HepG2 (cell line): ENCODE data around the gene ZMYM4. TPM values are rescaled to one million over a fixed set of nuclear protein-coding genes. Genes with fewer than 3 reads are reported as not detected.

Experiments used
- ASH2L ChIP-seq: fragments of 300-600, 200-600 bp; sonication (generic); IDR thresholded peaks from 2 replicates; pipeline ENCODE4 v1.7.0; 2017; ENCODE audit warnings: low read depth, mild to moderate bottlenecking, moderate library complexity, mixed read lengths, low read length; ENCODE audit not compliant: insufficient read length
- FOXA3 ChIP-seq: IDR thresholded peaks from 2 replicates; pipeline ENCODE4 v1.6.1; 2016; ENCODE audit warnings: missing genetic modification reagents, missing compliant biosample characterization
- FOXK1 ChIP-seq: sonication (generic); formaldehyde crosslinking; IDR thresholded peaks from 2 replicates; pipeline ENCODE4 v1.4.0; 2020; ENCODE audit warnings: low read depth, missing genetic modification reagents, borderline replicate concordance
- MIER2 ChIP-seq: IDR thresholded peaks from 2 replicates; pipeline ENCODE4 v1.6.1; 2016; ENCODE audit warnings: missing biosample characterization, missing genetic modification reagents
- NCOA1 ChIP-seq: sonication (generic); formaldehyde crosslinking; IDR thresholded peaks from 2 replicates; pipeline ENCODE4 v1.9.0; 2021; ENCODE audit warnings: missing genetic modification reagents
- NFATC3 ChIP-seq: sonication (generic); formaldehyde crosslinking; IDR thresholded peaks from 2 replicates; pipeline ENCODE4 v1.5.1; 2020; ENCODE audit warnings: mild to moderate bottlenecking, missing genetic modification reagents
- PAWR ChIP-seq: sonication (generic); formaldehyde crosslinking; IDR thresholded peaks from 2 replicates; pipeline ENCODE4 v1.4.0; 2020; ENCODE audit warnings: missing genetic modification reagents, mild to moderate bottlenecking, borderline replicate concordance
- SIN3B ChIP-seq: fragments of 150-350 bp; IDR thresholded peaks from 2 replicates; pipeline ENCODE4 v1.6.1; 2014; ENCODE audit warnings: low read length
- SP4 ChIP-seq: sonication (generic); formaldehyde crosslinking; IDR thresholded peaks from 2 replicates; pipeline ENCODE4 v1.8.1; 2023; ENCODE audit warnings: mild to moderate bottlenecking, missing genetic modification reagents
- TOE1 ChIP-seq: sonication (generic); formaldehyde crosslinking; IDR thresholded peaks from 2 replicates; pipeline ENCODE4 v1.4.0; 2020; ENCODE audit warnings: mild to moderate bottlenecking, missing genetic modification reagents
- TOPORS ChIP-seq: sonication (generic); formaldehyde crosslinking; IDR thresholded peaks from 2 replicates; pipeline ENCODE4 v1.8.0; 2023; ENCODE audit warnings: mild to moderate bottlenecking, missing genetic modification reagents
- YY1 ChIP-seq: IDR thresholded peaks from 2 replicates; pipeline ENCODE4 v1.6.1; 2011; ENCODE audit warnings: low read length, low read depth, moderate library complexity, mild to moderate bottlenecking; ENCODE audit not compliant: insufficient read depth, insufficient replicate concordance
- ZNF264 ChIP-seq: sonication (generic); formaldehyde crosslinking; IDR thresholded peaks from 2 replicates; pipeline ENCODE4 v1.4.0; 2020; ENCODE audit warnings: missing genetic modification reagents
- ZNF431 ChIP-seq: sonication (generic); formaldehyde crosslinking; IDR thresholded peaks from 2 replicates; pipeline ENCODE4 v1.9.0; 2022; ENCODE audit warnings: missing genetic modification reagents, low read depth, mild to moderate bottlenecking, borderline replicate concordance
- ZNF766 ChIP-seq: sonication (generic); formaldehyde crosslinking; IDR thresholded peaks from 2 replicates; pipeline ENCODE4 v1.5.0; 2020; ENCODE audit warnings: missing genetic modification reagents, borderline replicate concordance
- ZNF773 ChIP-seq: sonication (generic); formaldehyde crosslinking; IDR thresholded peaks from 2 replicates; pipeline ENCODE4 v1.4.0; 2020; ENCODE audit warnings: missing genetic modification reagents, borderline replicate concordance
- polyA plus RNA-seq, 8 experiments: library from polyadenylated mRNA; depleted of rRNA in 3 of 8; stranded (reverse) in 7 of 8; unstranded in 1 of 8; fragments of >200 nt; fragmentation: Illumina TruSeq in 4 of 8; extraction: Trizol in 4 of 8; gene quantifications; 2 replicates each; pipeline versions ENCODE4 v1.2.1 to v1.2.3, GENCODE V29; 2011 to 2016; ENCODE audit warnings: low read depth in 4 of 8, missing spikeins in 1 of 8, mixed read lengths in 1 of 8; ENCODE audit not compliant: insufficient read depth in 1 of 8
- total RNA-seq, 5 experiments: library from RNA; depleted of rRNA; stranded (reverse); fragments of >200 nt; fragmentation: Illumina TruSeq; extraction: Trizol; gene quantifications; 2 replicates each; pipeline ENCODE4 v1.2.3, GENCODE V29; 2016; ENCODE audit warnings: low read depth in 1 of 5
- TF ChIP-seq, protein P1 (sequence below): sonication (generic); formaldehyde crosslinking; IDR thresholded peaks from 2 replicates; pipeline ENCODE4 v1.5.0; 2020; ENCODE audit warnings: mild to moderate bottlenecking, missing genetic modification reagents, moderate library complexity
- TF ChIP-seq, protein P2 (sequence below): fragments of 450-650 bp; IDR thresholded peaks from 2 replicates; pipeline ENCODE4 v1.6.1; 2017
- TF ChIP-seq, protein P3 (sequence below): sonication (generic); formaldehyde crosslinking; IDR thresholded peaks from 2 replicates; pipeline ENCODE4 v1.5.1; 2020; ENCODE audit warnings: missing genetic modification reagents, mild to moderate bottlenecking, borderline replicate concordance
- TF ChIP-seq, protein P4 (sequence below): IDR thresholded peaks from 2 replicates; pipeline ENCODE4 v1.6.1; 2016; ENCODE audit warnings: low read depth, borderline replicate concordance
- TF ChIP-seq, protein P5 (sequence below): sonication (generic); formaldehyde crosslinking; conservative IDR thresholded peaks from 2 replicates; pipeline ENCODE4 v1.8.1; 2023; ENCODE audit warnings: missing genetic modification reagents

Gene ZMYM4
- total and polyA plus RNA-seq, 2 of the 13 experiments (the other 11 are each of a cell fraction or from before 2014, with no cell fraction given) = 13.9 to 37.6 TPM

DNA sequence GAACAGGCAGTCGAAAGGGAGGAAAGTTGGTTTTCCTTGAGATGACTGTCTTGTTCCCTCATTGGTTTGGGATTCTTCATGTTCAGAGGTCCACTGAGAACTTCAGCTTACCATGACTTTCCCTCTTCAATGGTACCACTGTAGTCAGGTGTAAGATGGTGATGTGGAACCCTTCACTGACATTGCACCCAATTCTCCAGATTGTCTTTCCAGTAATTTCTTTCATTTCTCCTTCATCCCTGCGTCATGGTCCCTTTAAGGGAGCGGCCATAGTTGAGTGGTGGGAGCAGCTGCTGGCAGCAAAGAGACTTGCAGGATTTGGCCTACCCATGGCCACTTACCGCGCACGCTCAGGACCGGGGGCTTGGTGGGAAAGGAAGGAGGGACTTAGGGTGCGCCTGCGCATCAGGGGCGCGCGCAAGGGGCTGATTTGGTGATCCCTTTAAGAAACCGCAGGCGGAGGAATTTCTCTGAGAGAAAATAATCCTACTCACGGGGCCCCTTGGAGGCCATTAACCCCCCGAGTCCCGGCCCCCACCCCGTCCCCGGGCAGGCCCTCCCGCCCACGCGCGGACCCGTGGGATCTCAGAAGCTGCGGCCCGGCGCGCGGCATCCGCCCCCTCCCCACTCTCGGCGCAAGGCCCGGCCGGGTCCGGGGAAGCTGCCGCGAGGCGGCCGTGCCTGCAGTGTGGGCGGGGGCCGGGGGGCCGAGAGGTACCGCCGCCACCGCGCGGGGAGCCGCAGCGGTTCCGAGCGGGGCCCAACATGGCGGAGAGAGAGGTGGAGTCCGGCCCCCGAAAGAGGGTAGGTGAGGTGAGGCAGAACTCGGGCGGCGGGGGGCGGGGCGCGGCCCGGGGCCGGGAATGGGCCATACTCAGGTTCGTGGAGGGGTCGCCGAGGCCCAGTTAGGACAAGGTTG is at the start of gene ZMYM4 (continued):
- TF ChIP-seq FOXK1 (peak; percentile 50; the same call in 1 of the 2 replicates), MIER2 (CRISPR knock-in tag) (peak; percentile 75; the same call in 1 of the 2 replicates), NFATC3 (CRISPR knock-in tag) (0 out of 2 replicates have a peak, but pooled peaks have one; percentile 53), TOE1 (CRISPR knock-in tag) (0 out of 2 replicates have a peak, but pooled peaks have one; percentile 38), FOXA3 (CRISPR knock-in tag) (peak; percentile 23; the same call in 1 of the 2 replicates), ZNF431 (CRISPR knock-in tag) (no peak), PAWR (CRISPR knock-in tag) (no peak), TOPORS (no peak; the same call in 1 of the 2 replicates), SIN3B (no peak), YY1 (peak; percentile 89), ZNF773 (CRISPR knock-in tag) (0 out of 2 replicates have a peak, but pooled peaks have one; percentile 11), SP4 (CRISPR knock-in tag) (0 out of 2 replicates have a peak, but pooled peaks have one; percentile 12), ZNF264 (CRISPR knock-in tag) (no peak), NCOA1 (0 out of 2 replicates have a peak, but pooled peaks have one; percentile 54), ASH2L (peak; percentile 80), ZNF766 (CRISPR knock-in tag) (no peak)
- TF ChIP-seq, protein P1, sequence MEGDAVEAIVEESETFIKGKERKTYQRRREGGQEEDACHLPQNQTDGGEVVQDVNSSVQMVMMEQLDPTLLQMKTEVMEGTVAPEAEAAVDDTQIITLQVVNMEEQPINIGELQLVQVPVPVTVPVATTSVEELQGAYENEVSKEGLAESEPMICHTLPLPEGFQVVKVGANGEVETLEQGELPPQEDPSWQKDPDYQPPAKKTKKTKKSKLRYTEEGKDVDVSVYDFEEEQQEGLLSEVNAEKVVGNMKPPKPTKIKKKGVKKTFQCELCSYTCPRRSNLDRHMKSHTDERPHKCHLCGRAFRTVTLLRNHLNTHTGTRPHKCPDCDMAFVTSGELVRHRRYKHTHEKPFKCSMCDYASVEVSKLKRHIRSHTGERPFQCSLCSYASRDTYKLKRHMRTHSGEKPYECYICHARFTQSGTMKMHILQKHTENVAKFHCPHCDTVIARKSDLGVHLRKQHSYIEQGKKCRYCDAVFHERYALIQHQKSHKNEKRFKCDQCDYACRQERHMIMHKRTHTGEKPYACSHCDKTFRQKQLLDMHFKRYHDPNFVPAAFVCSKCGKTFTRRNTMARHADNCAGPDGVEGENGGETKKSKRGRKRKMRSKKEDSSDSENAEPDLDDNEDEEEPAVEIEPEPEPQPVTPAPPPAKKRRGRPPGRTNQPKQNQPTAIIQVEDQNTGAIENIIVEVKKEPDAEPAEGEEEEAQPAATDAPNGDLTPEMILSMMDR = peak; percentile 22; the same call in 1 of the 2 replicates
- TF ChIP-seq, protein P2, sequence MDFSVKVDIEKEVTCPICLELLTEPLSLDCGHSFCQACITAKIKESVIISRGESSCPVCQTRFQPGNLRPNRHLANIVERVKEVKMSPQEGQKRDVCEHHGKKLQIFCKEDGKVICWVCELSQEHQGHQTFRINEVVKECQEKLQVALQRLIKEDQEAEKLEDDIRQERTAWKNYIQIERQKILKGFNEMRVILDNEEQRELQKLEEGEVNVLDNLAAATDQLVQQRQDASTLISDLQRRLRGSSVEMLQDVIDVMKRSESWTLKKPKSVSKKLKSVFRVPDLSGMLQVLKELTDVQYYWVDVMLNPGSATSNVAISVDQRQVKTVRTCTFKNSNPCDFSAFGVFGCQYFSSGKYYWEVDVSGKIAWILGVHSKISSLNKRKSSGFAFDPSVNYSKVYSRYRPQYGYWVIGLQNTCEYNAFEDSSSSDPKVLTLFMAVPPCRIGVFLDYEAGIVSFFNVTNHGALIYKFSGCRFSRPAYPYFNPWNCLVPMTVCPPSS = no peak
- TF ChIP-seq, protein P3, sequence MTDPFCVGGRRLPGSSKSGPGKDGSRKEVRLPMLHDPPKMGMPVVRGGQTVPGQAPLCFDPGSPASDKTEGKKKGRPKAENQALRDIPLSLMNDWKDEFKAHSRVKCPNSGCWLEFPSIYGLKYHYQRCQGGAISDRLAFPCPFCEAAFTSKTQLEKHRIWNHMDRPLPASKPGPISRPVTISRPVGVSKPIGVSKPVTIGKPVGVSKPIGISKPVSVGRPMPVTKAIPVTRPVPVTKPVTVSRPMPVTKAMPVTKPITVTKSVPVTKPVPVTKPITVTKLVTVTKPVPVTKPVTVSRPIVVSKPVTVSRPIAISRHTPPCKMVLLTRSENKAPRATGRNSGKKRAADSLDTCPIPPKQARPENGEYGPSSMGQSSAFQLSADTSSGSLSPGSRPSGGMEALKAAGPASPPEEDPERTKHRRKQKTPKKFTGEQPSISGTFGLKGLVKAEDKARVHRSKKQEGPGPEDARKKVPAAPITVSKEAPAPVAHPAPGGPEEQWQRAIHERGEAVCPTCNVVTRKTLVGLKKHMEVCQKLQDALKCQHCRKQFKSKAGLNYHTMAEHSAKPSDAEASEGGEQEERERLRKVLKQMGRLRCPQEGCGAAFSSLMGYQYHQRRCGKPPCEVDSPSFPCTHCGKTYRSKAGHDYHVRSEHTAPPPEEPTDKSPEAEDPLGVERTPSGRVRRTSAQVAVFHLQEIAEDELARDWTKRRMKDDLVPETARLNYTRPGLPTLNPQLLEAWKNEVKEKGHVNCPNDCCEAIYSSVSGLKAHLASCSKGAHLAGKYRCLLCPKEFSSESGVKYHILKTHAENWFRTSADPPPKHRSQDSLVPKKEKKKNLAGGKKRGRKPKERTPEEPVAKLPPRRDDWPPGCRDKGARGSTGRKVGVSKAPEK (CRISPR knock-in tag) = no peak
- TF ChIP-seq, protein P4, sequence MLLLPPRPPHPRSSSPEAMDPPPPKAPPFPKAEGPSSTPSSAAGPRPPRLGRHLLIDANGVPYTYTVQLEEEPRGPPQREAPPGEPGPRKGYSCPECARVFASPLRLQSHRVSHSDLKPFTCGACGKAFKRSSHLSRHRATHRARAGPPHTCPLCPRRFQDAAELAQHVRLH (CRISPR knock-in tag) = peak; percentile 52; the same call in 1 of the 2 replicates
- TF ChIP-seq, protein P5, sequence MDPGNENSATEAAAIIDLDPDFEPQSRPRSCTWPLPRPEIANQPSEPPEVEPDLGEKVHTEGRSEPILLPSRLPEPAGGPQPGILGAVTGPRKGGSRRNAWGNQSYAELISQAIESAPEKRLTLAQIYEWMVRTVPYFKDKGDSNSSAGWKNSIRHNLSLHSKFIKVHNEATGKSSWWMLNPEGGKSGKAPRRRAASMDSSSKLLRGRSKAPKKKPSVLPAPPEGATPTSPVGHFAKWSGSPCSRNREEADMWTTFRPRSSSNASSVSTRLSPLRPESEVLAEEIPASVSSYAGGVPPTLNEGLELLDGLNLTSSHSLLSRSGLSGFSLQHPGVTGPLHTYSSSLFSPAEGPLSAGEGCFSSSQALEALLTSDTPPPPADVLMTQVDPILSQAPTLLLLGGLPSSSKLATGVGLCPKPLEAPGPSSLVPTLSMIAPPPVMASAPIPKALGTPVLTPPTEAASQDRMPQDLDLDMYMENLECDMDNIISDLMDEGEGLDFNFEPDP (CRISPR knock-in tag) = 0 out of 2 replicates have a peak, but pooled peaks have one; percentile 82
